Vagina (tissue), 2 donors: ENCODE measurements around the gene RYR1. TPM values are rescaled to one million over a fixed set of nuclear protein-coding genes. Genes with fewer than 3 reads are reported as not detected.
"Not testable (repeated sequence)": the region's sequence is repeated elsewhere in the genome, so short reads cannot be mapped to it uniquely, and the experiment has no call there.

Source experiments
- DNase-seq, 2 donors: peaks; one replicate each; pipeline ENCODE4 v3.0.0-alpha.2; 2017; ENCODE audit errors: extremely low spot score in 2 of 2
- H3K27ac ChIP-seq: fragments of 200-600 bp; sonication (generic); one replicate; pipeline ENCODE4 v1.5.1; 2019
- H3K27me3 ChIP-seq: fragments of 200-600 bp; sonication (generic); one replicate; pipeline ENCODE4 v1.5.1; 2019
- H3K36me3 ChIP-seq, 2 donors: fragments of 200-600 bp; sonication (generic); one replicate each; pipeline ENCODE4 v1.5.1; 2017 to 2019
- H3K4me1 ChIP-seq: fragments of 200-600 bp; sonication (generic); one replicate; pipeline ENCODE4 v1.5.1; 2019
- H3K4me3 ChIP-seq, 2 donors: fragments of 200-600 bp; sonication (generic); 1 replicate in 1 of 2; 2 replicates in 1 of 2; pipeline ENCODE4 v1.5.1; 2016 to 2019
- H3K9me3 ChIP-seq: fragments of 200-600 bp; sonication (generic); one replicate; pipeline ENCODE4 v1.5.1; 2019
- CTCF ChIP-seq, 3 experiments: fragments of 450-650 bp in 2 of 3; fragments of 200-600 bp in 1 of 3; sonication (generic) in 1 of 3; IDR thresholded peaks; one replicate each; pipeline ENCODE4 v1.5.1; 2017 to 2019; ENCODE audit warnings: antibody characterized with exemption in 3 of 3, mild to moderate bottlenecking in 2 of 3, moderate library complexity in 2 of 3
- POLR2A ChIP-seq, 2 donors: fragments of 450-650 bp; IDR thresholded peaks; one replicate each; pipeline ENCODE4 v1.6.1; 2017; ENCODE audit warnings: antibody characterized with exemption in 2 of 2, mild to moderate bottlenecking in 2 of 2, moderate library complexity in 2 of 2
- POLR2AphosphoS5 ChIP-seq, 2 donors: sonication (generic); formaldehyde crosslinking; IDR thresholded peaks; one replicate each; pipeline ENCODE4 v1.9.0; 2017; ENCODE audit warnings: antibody characterized with exemption in 2 of 2, mild to moderate bottlenecking in 2 of 2, low read depth in 1 of 2; ENCODE audit not compliant: insufficient read depth in 1 of 2
- intact Hi-C: fragments of 100-400 bp; cut with DNase I; formaldehyde crosslinking; loops from one replicate; pipeline ENCODE4 v1.15.1; 2023
- total RNA-seq: library from RNA; depleted of rRNA; stranded (reverse); fragments of >200 nt; gene quantifications from one replicate; pipeline ENCODE4 v1.2.3, GENCODE V29; 2016

The RYR1 gene
- total RNA-seq, 1 donor from 2014 or later = 1.5 TPM

- H3K4me1 ChIP-seq = peaks cover 12% of the 10 kb centered on the region
- H3K27me3 ChIP-seq = no peaks in the 10 kb centered on the region
- H3K4me3 ChIP-seq = no peak overlapping the region
- no peak for DNase-seq
- H3K36me3 ChIP-seq = no peaks in the 10 kb centered on the region
- H3K9me3 ChIP-seq = no peaks in the 10 kb centered on the region
- no peak for TF ChIP-seq CTCF (IDR thresholded peaks at IDR 0.05)
- no peak for TF ChIP-seq POLR2AphosphoS5 (IDR thresholded peaks at IDR 0.05; ENCODE audit: insufficient read depth in 1 of 2, low read depth in 1 of 2)
- no peak for TF ChIP-seq POLR2A (IDR thresholded peaks at IDR 0.05)
- H3K27ac ChIP-seq = no peak overlapping the region
- intact Hi-C loops = no loop called here
Observed at GRCh38 chr19:38421856-38422255, 11.6 kb upstream of the RYR1 start.

- peaks cover 11% of the 10 kb centered on the region for H3K4me1 ChIP-seq
- intact Hi-C loops = no loop called here
- H3K27ac ChIP-seq = no peak overlapping the region
- TF ChIP-seq CTCF (IDR thresholded peaks at IDR 0.05) (no peak), POLR2A (IDR thresholded peaks at IDR 0.05) (no peak), POLR2AphosphoS5 (IDR thresholded peaks at IDR 0.05; ENCODE audit: insufficient read depth in 1 of 2, low read depth in 1 of 2) (no peak)
- no peaks in the 10 kb centered on the region for H3K27me3 ChIP-seq
- H3K9me3 ChIP-seq = no peaks in the 10 kb centered on the region
- no peak overlapping the region for H3K4me3 ChIP-seq
- DNase-seq = no peak
- no peaks in the 10 kb centered on the region for H3K36me3 ChIP-seq
Observed at GRCh38 chr19:38422438-38422837, 11.1 kb upstream of the RYR1 start.

- Histone ChIP-seq H3K36me3 (no peaks in the 10 kb centered on the region), H3K27me3 (no peaks in the 10 kb centered on the region), H3K27ac (no peak overlapping the region), H3K4me1 (no peaks in the 10 kb centered on the region), H3K4me3 (no peak overlapping the region), H3K9me3 (no peaks in the 10 kb centered on the region)
- intact Hi-C loops = no loop called here
- DNase-seq = no peak
- TF ChIP-seq POLR2A (IDR thresholded peaks at IDR 0.05) = no peak
Observed at GRCh38 chr19:38424272-38424671, 9.2 kb upstream of the RYR1 start.

- intact Hi-C loops = no loop called here
- H3K36me3 ChIP-seq = no peaks in the 10 kb centered on the region
- H3K9me3 ChIP-seq = no peaks in the 10 kb centered on the region
- no peak overlapping the region for H3K27ac ChIP-seq
- no peak for TF ChIP-seq POLR2AphosphoS5 (IDR thresholded peaks at IDR 0.05; ENCODE audit: insufficient read depth in 1 of 2, low read depth in 1 of 2)
- TF ChIP-seq POLR2A (IDR thresholded peaks at IDR 0.05) = no peak
- TF ChIP-seq CTCF (IDR thresholded peaks at IDR 0.05) = no peak
- H3K27me3 ChIP-seq = no peaks in the 10 kb centered on the region
- H3K4me3 ChIP-seq = peak overlapping the region in 1 of 2 donors; percentile 14
- no peaks in the 10 kb centered on the region for H3K4me1 ChIP-seq
- DNase-seq = no peak
Observed at GRCh38 chr19:38425222-38425809, 8.2 kb upstream of the RYR1 start.

GRCh38 chr19:38425810-38426466 is 7.6 kb upstream of the RYR1 start, which contains the start of gene RASGRP4:
RASGRP4 (minus strand) TSS chr19:38426219; CDS start chr19:38426091, 128 bp downstream.
- Histone ChIP-seq H3K27me3 (no peaks in the 10 kb centered on the region), H3K4me1 (no peaks in the 10 kb centered on the region), H3K9me3 (no peaks in the 10 kb centered on the region), H3K4me3 (peak within 1 kb of the TSS in 1 of 2 donors; percentile 14), H3K36me3 (no peaks in the 10 kb centered on the region), H3K27ac (no peak within 1 kb of the TSS)
- intact Hi-C loops = no loop called here
- DNase-seq = no peak
- TF ChIP-seq POLR2AphosphoS5 (IDR thresholded peaks at IDR 0.05; ENCODE audit: insufficient read depth in 1 of 2, low read depth in 1 of 2) (no peak), CTCF (IDR thresholded peaks at IDR 0.05) (no peak), POLR2A (IDR thresholded peaks at IDR 0.05) (no peak)

- H3K9me3 ChIP-seq, H3K36me3 ChIP-seq, H3K4me1 ChIP-seq, H3K27me3 ChIP-seq, H3K4me3 ChIP-seq, H3K27ac ChIP-seq, DNase-seq, intact Hi-C loops: not testable (repeated sequence)
Observed at GRCh38 chr19:38427035-38427677, 6.3 kb upstream of the RYR1 start.
